Measurements from ENCODE around the gene MYO18A. TPM values are rescaled to one million over a fixed set of nuclear protein-coding genes. Genes with fewer than 3 reads are reported as not detected.
"Not testable (repeated sequence)": the region's sequence is repeated elsewhere in the genome, so short reads cannot be mapped to it uniquely, and the experiment has no call there.

MYO18A gene
- total and polyA plus RNA-seq, 10 of the 15 experiments (the other 5 are each of a cell fraction or from before 2014, with no cell fraction given): 2.9 to 66.0 (median 24.5) TPM

DNA sequence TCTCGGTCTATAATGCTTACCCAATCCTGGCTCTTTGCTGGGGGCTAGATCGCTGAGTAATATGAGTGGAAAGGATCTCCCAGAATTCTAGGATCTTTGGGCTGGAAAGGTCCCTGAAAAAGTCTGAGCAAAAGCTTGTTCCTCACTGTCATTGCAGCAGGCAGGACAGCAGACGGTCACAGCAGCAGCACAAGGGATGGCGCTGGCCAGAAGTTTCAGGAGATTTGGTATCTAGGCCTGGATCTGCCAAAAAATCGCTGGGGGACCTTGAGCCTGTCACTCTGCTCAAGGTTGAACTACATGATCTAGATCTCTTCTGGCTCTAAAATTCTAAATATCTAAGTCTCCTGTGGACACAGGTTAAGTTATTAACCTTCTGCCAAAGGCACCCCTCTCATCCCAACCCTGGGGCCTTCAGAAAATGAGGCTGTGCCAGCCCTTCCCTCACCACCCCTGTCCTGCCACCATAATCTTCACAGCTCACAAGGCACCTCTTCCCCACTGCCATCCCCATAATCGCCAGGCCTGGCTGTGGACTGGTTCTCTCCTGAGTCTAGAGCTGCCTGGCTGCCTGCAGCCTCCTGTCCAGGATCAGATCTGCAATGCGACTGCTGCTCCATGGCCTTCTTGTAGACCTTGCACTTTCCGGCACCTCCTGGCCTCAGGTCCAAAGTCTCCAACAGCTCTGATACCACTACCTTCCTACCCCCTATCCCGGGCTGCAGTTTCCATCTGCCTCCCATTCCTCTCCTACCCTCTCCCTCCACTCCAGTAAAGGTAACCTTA is 10.2 kb downstream of the MYO18A start (continued):
- TF ChIP-seq, protein P1, sequence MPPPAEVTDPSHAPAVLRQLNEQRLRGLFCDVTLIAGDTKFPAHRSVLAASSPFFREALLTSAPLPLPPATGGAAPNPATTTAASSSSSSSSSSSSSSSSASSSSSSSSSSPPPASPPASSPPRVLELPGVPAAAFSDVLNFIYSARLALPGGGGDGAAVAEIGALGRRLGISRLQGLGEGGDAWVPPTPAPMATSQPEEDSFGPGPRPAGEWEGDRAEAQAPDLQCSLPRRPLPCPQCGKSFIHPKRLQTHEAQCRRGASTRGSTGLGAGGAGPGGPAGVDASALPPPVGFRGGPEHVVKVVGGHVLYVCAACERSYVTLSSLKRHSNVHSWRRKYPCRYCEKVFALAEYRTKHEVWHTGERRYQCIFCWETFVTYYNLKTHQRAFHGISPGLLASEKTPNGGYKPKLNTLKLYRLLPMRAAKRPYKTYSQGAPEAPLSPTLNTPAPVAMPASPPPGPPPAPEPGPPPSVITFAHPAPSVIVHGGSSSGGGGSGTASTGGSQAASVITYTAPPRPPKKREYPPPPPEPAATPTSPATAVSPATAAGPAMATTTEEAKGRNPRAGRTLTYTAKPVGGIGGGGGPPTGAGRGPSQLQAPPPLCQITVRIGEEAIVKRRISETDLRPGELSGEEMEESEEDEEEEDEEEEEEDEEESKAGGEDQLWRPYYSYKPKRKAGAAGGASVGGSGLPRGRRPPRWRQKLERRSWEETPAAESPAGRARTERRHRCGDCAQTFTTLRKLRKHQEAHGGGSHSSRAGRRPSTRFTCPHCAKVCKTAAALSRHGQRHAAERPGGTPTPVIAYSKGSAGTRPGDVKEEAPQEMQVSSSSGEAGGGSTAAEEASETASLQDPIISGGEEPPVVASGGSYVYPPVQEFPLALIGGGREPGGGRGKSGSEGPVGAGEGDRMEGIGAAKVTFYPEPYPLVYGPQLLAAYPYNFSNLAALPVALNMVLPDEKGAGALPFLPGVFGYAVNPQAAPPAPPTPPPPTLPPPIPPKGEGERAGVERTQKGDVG (CRISPR knock-in tag; IDR thresholded peaks at IDR 0.05): no peak
- TF ChIP-seq FOXK2 (IDR thresholded peaks at IDR 0.05): no peak
- TF ChIP-seq, protein P2, sequence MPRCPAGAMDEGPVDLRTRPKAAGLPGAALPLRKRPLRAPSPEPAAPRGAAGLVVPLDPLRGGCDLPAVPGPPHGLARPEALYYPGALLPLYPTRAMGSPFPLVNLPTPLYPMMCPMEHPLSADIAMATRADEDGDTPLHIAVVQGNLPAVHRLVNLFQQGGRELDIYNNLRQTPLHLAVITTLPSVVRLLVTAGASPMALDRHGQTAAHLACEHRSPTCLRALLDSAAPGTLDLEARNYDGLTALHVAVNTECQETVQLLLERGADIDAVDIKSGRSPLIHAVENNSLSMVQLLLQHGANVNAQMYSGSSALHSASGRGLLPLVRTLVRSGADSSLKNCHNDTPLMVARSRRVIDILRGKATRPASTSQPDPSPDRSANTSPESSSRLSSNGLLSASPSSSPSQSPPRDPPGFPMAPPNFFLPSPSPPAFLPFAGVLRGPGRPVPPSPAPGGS (IDR thresholded peaks at IDR 0.05; ENCODE audit: borderline replicate concordance, insufficient read depth, low read depth, low read length, poor library complexity, severe bottlenecking): no peak

DNA sequence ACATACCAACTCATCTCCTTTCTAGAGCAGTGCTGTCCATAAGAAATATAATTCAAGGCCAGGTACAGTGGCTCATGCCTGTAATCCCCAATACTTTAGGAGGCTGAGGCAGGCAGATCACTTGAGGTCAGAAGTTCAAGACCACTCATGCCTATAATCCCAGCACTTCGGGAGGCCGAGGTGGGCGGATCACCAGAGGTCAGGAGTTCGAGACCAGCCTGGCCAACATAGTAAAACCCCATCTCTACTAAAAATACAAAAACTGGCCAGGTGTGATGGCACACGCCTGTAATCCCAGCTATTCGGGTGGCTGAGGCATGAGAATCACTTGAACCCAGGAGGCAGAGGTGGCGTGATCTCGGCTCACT is 11.5 kb downstream of the MYO18A start:
- H3K27ac ChIP-seq (ENCODE audit: control insufficient read depth, insufficient read depth); H3K9me3 ChIP-seq (replicated peaks; ENCODE audit: control insufficient read depth, insufficient read depth, low read length); BruUV-seq (replicated peaks); H3K79me2 ChIP-seq (ENCODE audit: control insufficient read depth, insufficient read depth, low read length); H3K36me3 ChIP-seq (ENCODE audit: control insufficient read depth in 2 of 2, insufficient read depth in 2 of 2, low read length in 1 of 2); POLR2A ChIA-PET; SMC1A ChIA-PET (ENCODE audit: uncharacterized antibody, unreplicated experiment); H3K9ac ChIP-seq (ENCODE audit: control insufficient read depth, insufficient read depth, low read length); H3K4me2 ChIP-seq (ENCODE audit: control insufficient read depth, insufficient read depth); H4K20me1 ChIP-seq (ENCODE audit: control insufficient read depth, insufficient read depth); ATAC-seq; H3K4me3 ChIP-seq; H3K4me1 ChIP-seq (ENCODE audit: control insufficient read depth, insufficient read depth, low read length); FAIRE-seq; H3K27me3 ChIP-seq (replicated peaks in 1 of 2; ENCODE audit: control insufficient read depth in 2 of 2, insufficient read depth in 2 of 2, low read length in 1 of 2); H2AFZ ChIP-seq (ENCODE audit: control insufficient read depth, low read depth, low read length); DNase-seq (ENCODE audit: low read depth, low spot score); intact Hi-C loops (cut with micrococcal nuclease; ENCODE audit: unreplicated experiment); in situ Hi-C loops (cut with MboI); RAD21 ChIA-PET (ENCODE audit: unreplicated experiment): not testable (repeated sequence)
- CTCF ChIA-PET: interaction anchor here (1.1 kb wide), 1 partner anchor 19 kb away, joined by 4 read pairs; no protein-coding TSS in a partner anchor
- WGBS (ENCODE audit: insufficient coverage, insufficient replicate concordance, low lambda C conversion rate, missing lambda C conversion rate): 92% methylated on average over 8 of the region's 8 CpGs

All from GM12878 (cell line).